Upper lobe of right lung (tissue), 1 donor: ENCODE results near the gene NUBP2. TPM values are rescaled to one million over a fixed set of nuclear protein-coding genes. Genes with fewer than 3 reads are reported as not detected.

ENCODE experiments used
- ATAC-seq: fragments of 200-7000 bp; cut with Tn5 transposase; one replicate; pipeline ENCODE4 v1.9.1; 2020; ENCODE audit warnings: mild to moderate bottlenecking, moderate library complexity
- DNase-seq: peaks from one replicate; pipeline ENCODE4 v3.0.0-alpha.2; 2020
- H3K27ac ChIP-seq: fragments of 200-600 bp; one replicate; pipeline ENCODE4 v1.8.0; 2022
- H3K27me3 ChIP-seq: fragments of 200-600 bp; one replicate; pipeline ENCODE4 v1.8.0; 2022; ENCODE audit warnings: mild to moderate bottlenecking
- H3K36me3 ChIP-seq: fragments of 200-600 bp; one replicate; pipeline ENCODE4 v1.8.0; 2022
- H3K4me1 ChIP-seq: fragments of 200-600 bp; one replicate; pipeline ENCODE4 v1.8.0; 2022
- H3K4me3 ChIP-seq: fragments of 200-600 bp; one replicate; pipeline ENCODE4 v1.8.0; 2022; ENCODE audit warnings: mild to moderate bottlenecking
- H3K9me3 ChIP-seq: fragments of 200-600 bp; one replicate; pipeline ENCODE4 v1.8.0; 2022
- CTCF ChIP-seq: fragments of 200-600 bp; IDR thresholded peaks from one replicate; pipeline ENCODE4 v1.8.0; 2022; ENCODE audit warnings: antibody characterized with exemption
- intact Hi-C: fragments of 100-400 bp; cut with DNase I; formaldehyde crosslinking; loops from one replicate; pipeline ENCODE4 v1.11.0; 2022
- total RNA-seq: library from RNA; stranded (reverse); fragmentation: NEBNext Ultra II Directional; extraction: Animal tissue kit (Norgen Biotek cat#: 25700); gene quantifications from one replicate; pipeline ENCODE4 v1.2.1, GENCODE V29; 2021
- donor health status: DM: no; HTN: yes; CAD: no; lungs with severe emphysema.

The NUBP2 gene
- total RNA-seq, 1 donor from 2014 or later, result 38.9 TPM

GRCh38 chr16:1754204-1754603, 28.6 kb upstream of the NUBP2 start:
- Histone ChIP-seq H3K27me3 (no peaks in the 10 kb centered on the region), H3K36me3 (peaks cover 54% of the 10 kb centered on the region), H3K27ac (no peak overlapping the region), H3K4me1 (no peaks in the 10 kb centered on the region), H3K9me3 (no peaks in the 10 kb centered on the region), H3K4me3 (no peak overlapping the region)
- no peak for TF ChIP-seq CTCF
- no peak for DNase-seq
- no peak for ATAC-seq
- intact Hi-C loops, result no loop called here

- Histone ChIP-seq H3K36me3 (peaks cover 49% of the 10 kb centered on the region), H3K27me3 (no peaks in the 10 kb centered on the region), H3K4me3 (no peak overlapping the region), H3K4me1 (no peaks in the 10 kb centered on the region), H3K27ac (no peak overlapping the region), H3K9me3 (no peaks in the 10 kb centered on the region)
- no peak for DNase-seq
- TF ChIP-seq CTCF, result no peak
- ATAC-seq, result no peak
- intact Hi-C loops, result no loop called here
Measured at GRCh38 chr16:1757714-1758461, 24.9 kb upstream of the NUBP2 start.

GRCh38 chr16:1758923-1759322, 23.8 kb upstream of the NUBP2 start:
- Histone ChIP-seq H3K9me3 (no peaks in the 10 kb centered on the region), H3K4me3 (no peak overlapping the region), H3K27me3 (no peaks in the 10 kb centered on the region), H3K4me1 (no peaks in the 10 kb centered on the region), H3K36me3 (peaks cover 51% of the 10 kb centered on the region), H3K27ac (no peak overlapping the region)
- ATAC-seq, result no peak
- no peak for TF ChIP-seq CTCF
- DNase-seq, result no peak
- intact Hi-C loops, result no loop called here

GRCh38 chr16:1759511-1759910, 23.2 kb upstream of the NUBP2 start:
- ATAC-seq (no peak), DNase-seq (no peak)
- Histone ChIP-seq H3K36me3 (peaks cover 51% of the 10 kb centered on the region), H3K4me3 (no peak overlapping the region), H3K9me3 (no peaks in the 10 kb centered on the region), H3K27me3 (no peaks in the 10 kb centered on the region), H3K4me1 (no peaks in the 10 kb centered on the region), H3K27ac (no peak overlapping the region)
- intact Hi-C loops, result no loop called here
- TF ChIP-seq CTCF, result no peak

GRCh38 chr16:1760911-1761310, 21.8 kb upstream of the NUBP2 start:
- Histone ChIP-seq H3K27me3 (no peaks in the 10 kb centered on the region), H3K27ac (no peak overlapping the region), H3K4me1 (no peaks in the 10 kb centered on the region), H3K4me3 (no peak overlapping the region), H3K36me3 (peaks cover 61% of the 10 kb centered on the region), H3K9me3 (no peaks in the 10 kb centered on the region)
- no peak for TF ChIP-seq CTCF
- ATAC-seq, result no peak
- no peak for DNase-seq
- intact Hi-C loops, result no loop called here

GRCh38 chr16:1761751-1762150, 21.0 kb upstream of the NUBP2 start:
- no peak overlapping the region for H3K27ac ChIP-seq
- no peaks in the 10 kb centered on the region for H3K9me3 ChIP-seq
- no peak overlapping the region for H3K4me3 ChIP-seq
- DNase-seq (no peak), ATAC-seq (no peak)
- TF ChIP-seq CTCF, result no peak
- intact Hi-C loops, result no loop called here
- H3K4me1 ChIP-seq, result no peaks in the 10 kb centered on the region
- no peaks in the 10 kb centered on the region for H3K27me3 ChIP-seq
- H3K36me3 ChIP-seq, result peaks cover 69% of the 10 kb centered on the region
